HepG2 (cell line): Measurements from ENCODE around the gene RAC3. TPM values are rescaled to one million over a fixed set of nuclear protein-coding genes. Genes with fewer than 3 reads are reported as not detected.

Source experiments
- CEBPG ChIP-seq: IDR thresholded peaks from 2 replicates; pipeline ENCODE4 v1.6.1; 2016
- DPF2 ChIP-seq: sonication (generic); formaldehyde crosslinking; IDR thresholded peaks from 2 replicates; pipeline ENCODE4 v1.4.0; 2020; ENCODE audit warnings: mild to moderate bottlenecking, low read depth, missing genetic modification reagents, borderline replicate concordance
- FOXA1 ChIP-seq, 2 experiments: fragments of 450-650 bp in 1 of 2; sonication (generic) in 1 of 2; formaldehyde crosslinking in 1 of 2; IDR thresholded peaks; 2 replicates each; pipeline versions ENCODE4 v1.4.0 to v1.6.1; 2016 to 2020; ENCODE audit warnings: missing genetic modification reagents in 1 of 2
- FOXK1 ChIP-seq: sonication (generic); formaldehyde crosslinking; IDR thresholded peaks from 2 replicates; pipeline ENCODE4 v1.4.0; 2020; ENCODE audit warnings: low read depth, missing genetic modification reagents, borderline replicate concordance
- FOXP4 ChIP-seq: sonication (generic); formaldehyde crosslinking; IDR thresholded peaks from 2 replicates; pipeline ENCODE4 v1.4.0; 2020; ENCODE audit warnings: missing genetic modification reagents
- HES4 ChIP-seq: sonication (generic); formaldehyde crosslinking; IDR thresholded peaks from 2 replicates; pipeline ENCODE4 v1.9.0; 2021; ENCODE audit warnings: mild to moderate bottlenecking, missing genetic modification reagents, borderline replicate concordance
- HNRNPLL ChIP-seq: fragments of 200-400 bp; formaldehyde crosslinking; IDR thresholded peaks from 2 replicates; pipeline ENCODE4 v1.6.1; 2017; ENCODE audit warnings: mild to moderate bottlenecking, low read depth, low read length; ENCODE audit not compliant: poor library complexity, severe bottlenecking
- HOMEZ ChIP-seq: IDR thresholded peaks from 2 replicates; pipeline ENCODE4 v1.6.1; 2016; ENCODE audit warnings: low read depth
- KAT2B ChIP-seq: fragments of 150-350 bp; IDR thresholded peaks from 2 replicates; pipeline ENCODE4 v1.6.1; 2014; ENCODE audit warnings: low read depth, low read length, borderline replicate concordance
- MAF1 ChIP-seq: sonication (generic); formaldehyde crosslinking; IDR thresholded peaks from 2 replicates; pipeline ENCODE4 v1.5.0; 2020; ENCODE audit warnings: missing genetic modification reagents, borderline replicate concordance
- NFATC3 ChIP-seq: sonication (generic); formaldehyde crosslinking; IDR thresholded peaks from 2 replicates; pipeline ENCODE4 v1.5.1; 2020; ENCODE audit warnings: mild to moderate bottlenecking, missing genetic modification reagents
- PHB2 ChIP-seq: fragments of 450-650 bp; IDR thresholded peaks from 2 replicates; pipeline ENCODE4 v1.6.1; 2018; ENCODE audit not compliant: partially characterized antibody
- RAD51 ChIP-seq: fragments of 450-650 bp; IDR thresholded peaks from 2 replicates; pipeline ENCODE4 v1.6.1; 2016; ENCODE audit warnings: borderline replicate concordance
- REST ChIP-seq, 2 experiments: IDR thresholded peaks; 2 replicates each; pipeline ENCODE4 v1.6.1; 2011 to 2012; ENCODE audit warnings: low read length in 2 of 2, borderline replicate concordance in 1 of 2, low read depth in 1 of 2, mild to moderate bottlenecking in 1 of 2, moderate library complexity in 1 of 2
- RFX5 ChIP-seq: IDR thresholded peaks from 2 replicates; pipeline ENCODE4 v1.6.1; 2011; ENCODE audit warnings: low read depth, low read length, improper control_type of control experiment
- ZBTB20 ChIP-seq: sonication (generic); formaldehyde crosslinking; IDR thresholded peaks from 2 replicates; pipeline ENCODE4 v1.8.1; 2023; ENCODE audit warnings: missing genetic modification reagents, low read depth, mild to moderate bottlenecking, borderline replicate concordance
- ZHX1 ChIP-seq: sonication (generic); formaldehyde crosslinking; IDR thresholded peaks from 2 replicates; pipeline ENCODE4 v1.8.1; 2022; ENCODE audit warnings: low read depth, mild to moderate bottlenecking, missing genetic modification reagents
- ZKSCAN5 ChIP-seq: sonication (generic); formaldehyde crosslinking; IDR thresholded peaks from 2 replicates; pipeline ENCODE4 v1.5.1; 2020; ENCODE audit warnings: mild to moderate bottlenecking, missing genetic modification reagents
- polyA plus RNA-seq, 8 experiments: library from polyadenylated mRNA; depleted of rRNA in 3 of 8; stranded (reverse) in 7 of 8; unstranded in 1 of 8; fragments of >200 nt; fragmentation: Illumina TruSeq in 4 of 8; extraction: Trizol in 4 of 8; gene quantifications; 2 replicates each; pipeline versions ENCODE4 v1.2.1 to v1.2.3, GENCODE V29; 2011 to 2016; ENCODE audit warnings: low read depth in 4 of 8, missing spikeins in 1 of 8, mixed read lengths in 1 of 8; ENCODE audit not compliant: insufficient read depth in 1 of 8
- total RNA-seq, 5 experiments: library from RNA; depleted of rRNA; stranded (reverse); fragments of >200 nt; fragmentation: Illumina TruSeq; extraction: Trizol; gene quantifications; 2 replicates each; pipeline ENCODE4 v1.2.3, GENCODE V29; 2016; ENCODE audit warnings: low read depth in 1 of 5

The RAC3 gene
- total and polyA plus RNA-seq, 2 of the 13 experiments (the other 11 are each of a cell fraction or from before 2014, with no cell fraction given): 10.5 to 21.3 TPM

GRCh38 chr17:82037092-82037888 lies 5.8 kb downstream of the RAC3 start, which contains the start of gene DCXR (continued):
- no peak for TF ChIP-seq REST (IDR thresholded peaks at IDR 0.05; ENCODE audit: borderline replicate concordance in 1 of 2, low read depth in 1 of 2, low read length in 2 of 2)
- TF ChIP-seq HES4 (CRISPR knock-in tag): peak; percentile 81
- no peak for TF ChIP-seq FOXA1 (IDR thresholded peaks at IDR 0.05)
- TF ChIP-seq FOXA1 (CRISPR knock-in tag; IDR thresholded peaks at IDR 0.05): no peak; the same call in 1 of the 2 replicates
- TF ChIP-seq FOXP4 (CRISPR knock-in tag): no peak; the same call in 1 of the 2 replicates
- peak; percentile 96 for TF ChIP-seq HNRNPLL
- no peak for TF ChIP-seq ZKSCAN5 (CRISPR knock-in tag)
- TF ChIP-seq CEBPG (CRISPR knock-in tag): peak; percentile 6; the same call in 1 of the 2 replicates
- peak; percentile 80 for TF ChIP-seq HOMEZ (CRISPR knock-in tag)
- no peak for TF ChIP-seq PHB2
- TF ChIP-seq ZBTB20 (CRISPR knock-in tag): 0 out of 2 replicates have a peak, but pooled peaks have one; percentile 32
- TF ChIP-seq ZHX1 (CRISPR knock-in tag): peak; percentile 75; the same call in 1 of the 2 replicates
- no peak for TF ChIP-seq RFX5
- TF ChIP-seq RAD51: no peak
- no peak; the same call in 1 of the 2 replicates for TF ChIP-seq MAF1 (CRISPR knock-in tag)
- peak; percentile 77; the same call in 1 of the 2 replicates for TF ChIP-seq NFATC3 (CRISPR knock-in tag)
- no peak for TF ChIP-seq KAT2B
- peak; percentile 43; the same call in 1 of the 2 replicates for TF ChIP-seq DPF2 (CRISPR knock-in tag)
- 0 out of 2 replicates have a peak, but pooled peaks have one; percentile 36 for TF ChIP-seq FOXK1 (CRISPR knock-in tag)
